Measurements from ENCODE around the gene OSBP2.

DNA sequence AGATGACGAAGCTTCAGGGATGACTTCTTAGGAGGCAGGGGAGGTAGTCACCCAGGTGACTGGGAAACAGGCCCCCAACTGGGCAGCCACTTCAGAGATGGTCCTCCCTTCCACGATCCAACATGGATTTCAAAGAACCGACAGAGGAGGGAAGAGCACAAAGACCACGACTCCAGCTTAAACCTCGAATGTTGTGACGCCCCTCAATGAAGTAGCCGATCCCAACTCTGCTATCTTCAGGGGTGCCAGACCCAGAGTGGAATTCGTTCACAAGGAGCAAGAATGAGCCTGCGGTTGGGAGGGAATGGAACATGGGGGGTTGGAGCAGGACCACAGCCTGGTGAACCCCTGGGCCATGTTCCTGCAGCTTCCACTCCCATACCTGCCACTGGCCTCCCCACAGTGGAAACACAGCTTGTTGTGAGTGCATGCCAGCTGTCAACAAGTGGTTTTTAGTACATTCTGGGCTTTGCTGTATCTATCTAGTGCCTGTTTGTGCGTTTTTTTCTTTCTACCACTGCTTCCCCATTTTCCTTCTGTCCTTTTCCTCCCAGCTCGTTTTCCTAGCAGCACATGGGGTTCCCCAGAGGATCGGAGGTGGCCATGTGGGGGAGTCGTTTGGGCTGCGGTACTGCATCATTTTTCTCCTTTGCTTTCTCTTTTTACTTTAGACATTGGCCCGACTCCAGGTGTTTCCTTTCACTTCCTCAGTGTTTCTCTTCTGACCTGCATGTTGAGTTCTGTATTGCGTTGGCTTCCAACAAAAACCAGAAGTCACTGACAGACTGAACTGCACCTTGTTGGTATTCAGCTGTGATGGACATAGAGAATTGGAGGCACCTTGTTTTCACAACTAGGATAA, 208.1 kb downstream of the OSBP2 start:
- TF ChIP-seq BHLHE40 (IDR thresholded peaks at IDR 0.05; ENCODE audit: borderline replicate concordance) (no peak), FOXA1 (IDR thresholded peaks at IDR 0.05) (no peak)
